K562 (cell line): Measurements from ENCODE around the gene PARD3B. TPM values are rescaled to one million over a fixed set of nuclear protein-coding genes. Genes with fewer than 3 reads are reported as not detected.

ENCODE experiments used
- ATAC-seq: fragments of 200-7000 bp; cut with Tn5 transposase; 3 replicates; pipeline ENCODE4 v1.9.1; 2020; ENCODE audit warnings: moderate library complexity
- BruUV-seq: library from RNA; stranded (reverse); fragments of 400-500 nt; replicated peaks from 2 replicates; lab custom pipeline; 2021; lab: Mats Ljungman, UMichigan
- CTCF ChIA-PET: fragments of 300-600 bp; formaldehyde crosslinking; extraction: SDS; loops from one replicate; lab custom pipeline; 2021; ENCODE audit warnings: low intra/inter-chr PET ratio; lab: Yijun Ruan, JAX
- POLR2A ChIA-PET: fragments of 300-600, 350-650 bp; sonication (Branson Sonifier 250); formaldehyde crosslinking; extraction: SDS; loops from one replicate; lab custom pipeline; 2021; ENCODE audit warnings: antibody characterized with exemption, inconsistent platforms; lab: Yijun Ruan, JAX
- DNase-seq, 4 experiments: peaks; one replicate each; pipeline versions ENCODE4 v3.0.0 to v3.0.0-alpha.2; 2011 to 2018; ENCODE audit warnings: low spot score in 3 of 4, mixed read lengths in 3 of 4; ENCODE audit errors: extremely low read depth in 1 of 4
- FAIRE-seq: peaks from 2 replicates; lab custom pipeline; 2011; peaks lifted over from hg19 to GRCh38; lab: Jason Lieb, UNC
- H2AFZ ChIP-seq: 2 replicates; pipeline ENCODE4 v1.6.0; 2011; ENCODE audit warnings: low read depth, low read length, control low read depth, inconsistent platforms
- H3K27ac ChIP-seq: fragments of 200-600 bp; 3 replicates; pipeline ENCODE4 v1.8.0; 2011; ENCODE audit warnings: low read depth, mild to moderate bottlenecking, control low read depth, inconsistent platforms, low read length, moderate library complexity, mixed read lengths; ENCODE audit errors: extremely low read depth
- H3K27me3 ChIP-seq, 2 experiments: fragments of 300-600 bp in 1 of 2; 2 replicates in 1 of 2; 3 replicates in 1 of 2; pipeline versions ENCODE4 v1.6.0 to v1.8.0; 2011; ENCODE audit warnings: inconsistent platforms in 2 of 2, low read length in 2 of 2, mild to moderate bottlenecking in 1 of 2, mixed read lengths in 1 of 2, moderate library complexity in 1 of 2; ENCODE audit not compliant: control insufficient read depth in 2 of 2, insufficient read depth in 2 of 2
- H3K36me3 ChIP-seq: fragments of 300-600 bp; 3 replicates; pipeline ENCODE4 v1.8.0; 2011; ENCODE audit warnings: mild to moderate bottlenecking, low read length, inconsistent platforms; ENCODE audit not compliant: control insufficient read depth, insufficient read depth
- H3K4me1 ChIP-seq, 2 experiments: fragments of 200-600 bp in 1 of 2; replicated peaks in 1 of 2; 2 replicates in 1 of 2; 3 replicates in 1 of 2; pipeline versions ENCODE4 v1.5.1 to v1.8.0; 2011; ENCODE audit warnings: inconsistent platforms in 2 of 2, low read length in 2 of 2, mild to moderate bottlenecking in 1 of 2, mixed read lengths in 1 of 2, moderate library complexity in 1 of 2; ENCODE audit not compliant: control insufficient read depth in 2 of 2, insufficient read depth in 2 of 2
- H3K4me2 ChIP-seq: 2 replicates; pipeline ENCODE4 v1.6.1; 2011; ENCODE audit warnings: low read length, control low read depth, inconsistent platforms, mixed read lengths; ENCODE audit not compliant: insufficient read depth
- H3K4me3 ChIP-seq: fragments of 200-600 bp; sonication (generic), shearing (Covaris generic); 2 replicates; pipeline ENCODE4 v1.5.1; 2016; ENCODE audit warnings: control low read depth, inconsistent platforms
- H3K79me2 ChIP-seq: fragments of 200-600 bp; 3 replicates; pipeline ENCODE4 v1.8.0; 2011; ENCODE audit warnings: low read length, inconsistent platforms; ENCODE audit not compliant: control insufficient read depth, insufficient read depth
- H3K9ac ChIP-seq, 2 experiments: 2 replicates each; pipeline versions ENCODE4 v1.6.0 to v1.6.1; 2011; ENCODE audit warnings: low read depth in 2 of 2, low read length in 2 of 2, control low read depth in 1 of 2, inconsistent platforms in 1 of 2, mild to moderate bottlenecking in 1 of 2, mixed read lengths in 1 of 2; ENCODE audit not compliant: insufficient read depth in 1 of 2
- H3K9me1 ChIP-seq: one replicate; pipeline ENCODE4 v1.6.0; 2011; ENCODE audit warnings: inconsistent platforms, mild to moderate bottlenecking, low read length, moderate library complexity; ENCODE audit not compliant: control insufficient read depth, insufficient read depth
- H3K9me3 ChIP-seq: replicated peaks from 2 replicates; pipeline ENCODE4 v1.5.1; 2011; ENCODE audit warnings: low read depth, low read length, inconsistent platforms; ENCODE audit not compliant: control insufficient read depth, insufficient read depth
- H4K20me1 ChIP-seq: replicated peaks from 2 replicates; pipeline ENCODE4 v1.6.1; 2011; ENCODE audit warnings: low read length, inconsistent platforms, mixed read lengths; ENCODE audit not compliant: control insufficient read depth, insufficient read depth
- CBX5 ChIP-seq: IDR thresholded peaks from 2 replicates; pipeline ENCODE4 v1.6.1; 2014; ENCODE audit warnings: low read depth, borderline replicate concordance
- FOXK2 ChIP-seq, 2 experiments: fragments of 450-650 bp; IDR thresholded peaks in 1 of 2; conservative IDR thresholded peaks in 1 of 2; 2 replicates each; pipeline ENCODE4 v1.6.1; 2016; ENCODE audit warnings: low read depth in 2 of 2, mild to moderate bottlenecking in 1 of 2
- HIVEP1 ChIP-seq: fragments of 250-450 bp; sonication (Bioruptor Pico); IDR thresholded peaks from 2 replicates; pipeline ENCODE4 v1.4.0; 2020; ENCODE audit warnings: mild to moderate bottlenecking
- HMG20B ChIP-seq: fragments of 250-450 bp; sonication (Bioruptor Pico); IDR thresholded peaks from 2 replicates; pipeline ENCODE4 v1.5.0; 2021; ENCODE audit warnings: mild to moderate bottlenecking
- IFI16 ChIP-seq: fragments of 250-450 bp; sonication (Bioruptor Pico); IDR thresholded peaks from 2 replicates; pipeline ENCODE4 v2.1.2; 2022; ENCODE audit warnings: mild to moderate bottlenecking, inconsistent platforms
- MTF1 ChIP-seq: fragments of 250-450 bp; sonication (Bioruptor Pico); IDR thresholded peaks from 2 replicates; pipeline ENCODE4 v1.9.0; 2021; ENCODE audit warnings: moderate library complexity, mild to moderate bottlenecking, inconsistent platforms, borderline replicate concordance
- NEUROD1 ChIP-seq: fragments of 150-350 bp; IDR thresholded peaks from 2 replicates; pipeline ENCODE4 v1.6.1; 2014; ENCODE audit warnings: borderline replicate concordance, low read length, low read depth; ENCODE audit not compliant: partially characterized antibody
- RFX7 ChIP-seq: fragments of 250-450 bp; sonication (Bioruptor Pico); IDR thresholded peaks from 2 replicates; pipeline ENCODE4 v1.5.1; 2021; ENCODE audit warnings: mild to moderate bottlenecking
- SMAD4 ChIP-seq: fragments of 250-450 bp; sonication (Bioruptor Pico); conservative IDR thresholded peaks from 2 replicates; pipeline ENCODE4 v1.8.0; 2021; ENCODE audit warnings: inconsistent platforms, mild to moderate bottlenecking, moderate library complexity
- VEZF1 ChIP-seq: fragments of 200-800 bp; sonication (Bioruptor generic); IDR thresholded peaks from 2 replicates; pipeline ENCODE4 v1.6.1; 2017; ENCODE audit warnings: missing genetic modification characterization, missing compliant biosample characterization
- ZNF263 ChIP-seq: sonication (generic); formaldehyde crosslinking; IDR thresholded peaks from 2 replicates; pipeline ENCODE4 v1.8.0; 2022; ENCODE audit warnings: mild to moderate bottlenecking, missing genetic modification reagents, borderline replicate concordance
- ZNF785 ChIP-seq: fragments of 250-450 bp; sonication (Bioruptor Pico); IDR thresholded peaks from 2 replicates; pipeline ENCODE4 v1.4.0; 2020; ENCODE audit warnings: mild to moderate bottlenecking
- WGBS: fragments of 100-300 bp; shearing (Covaris generic); methylation state at CpG from one replicate; pipeline ENCODE4 v1.1.6; 2016; ENCODE audit warnings: low coverage, mixed read lengths; ENCODE audit not compliant: insufficient coverage; ENCODE audit errors: missing lambda C conversion rate; 5-methylcytosine and 5-hydroxymethylcytosine counted together
- in situ Hi-C: fragments of 300-500 bp; cut with MboI; formaldehyde crosslinking; loops from 4 replicates; pipeline ENCODE4 v1.15.0; 2018; ENCODE audit warnings: inconsistent platforms, mixed read lengths
- intact Hi-C: fragments of 100-400 bp; cut with micrococcal nuclease; formaldehyde crosslinking; loops from 2 replicates; pipeline ENCODE4 v1.14.2; 2022
- polyA plus RNA-seq, 8 experiments: library from polyadenylated mRNA; depleted of rRNA in 4 of 8; stranded (reverse) in 5 of 8; unstranded in 3 of 8; fragments of >200 nt; fragmentation: Nextera tagmentation in 2 of 8; fragmentation: Illumina TruSeq in 1 of 8; extraction: Ambion mirVana in 2 of 8; extraction: Trizol in 1 of 8; gene quantifications; 2 replicates each; pipeline versions ENCODE4 v1.2.1 to v1.2.3, GENCODE V29; 2011 to 2014; ENCODE audit warnings: inconsistent platforms in 1 of 8, missing spikeins in 1 of 8
- total RNA-seq, 7 experiments: library from RNA; depleted of rRNA in 6 of 7; stranded (reverse); fragments of >200 nt in 6 of 7; fragmentation: Illumina TruSeq in 2 of 7; extraction: Trizol in 2 of 7; gene quantifications; 2 replicates each; pipeline versions ENCODE4 v1.2.1 to v1.2.3, GENCODE V29; 2011 to 2021; ENCODE audit warnings: low replicate concordance in 1 of 7

Gene PARD3B
- total and polyA plus RNA-seq, 9 of the 15 experiments (the other 6 are each of a cell fraction or from before 2014, with no cell fraction given), result 0.15 to 3.0 (median 1.1) TPM

DNA sequence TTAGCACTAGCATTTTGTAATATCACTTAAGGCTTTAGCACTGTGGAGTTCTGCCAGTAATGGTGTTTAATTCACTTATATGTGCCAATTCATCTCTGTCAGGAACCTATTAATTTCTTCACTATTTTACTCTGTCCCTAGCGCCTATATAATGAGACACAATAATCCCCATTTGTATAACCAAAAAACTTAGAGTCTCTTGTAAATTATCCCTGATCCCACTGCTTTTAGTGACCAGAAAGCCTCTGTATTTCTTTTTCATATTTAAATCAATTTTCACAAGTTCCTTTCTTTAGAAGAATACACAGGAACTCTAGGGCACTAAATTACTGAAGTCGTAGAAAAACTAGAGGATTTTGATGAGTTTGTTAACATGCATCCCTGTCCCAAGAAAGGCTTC is 894.3 kb downstream of the PARD3B start:
- Histone ChIP-seq H2AFZ (no peak overlapping the region), H3K9me1 (no peaks in the 10 kb centered on the region), H3K4me2 (no peak overlapping the region), H3K9me3 (no peaks in the 10 kb centered on the region), H3K79me2 (no peaks in the 10 kb centered on the region), H3K27ac (no peak overlapping the region), H3K36me3 (no peaks in the 10 kb centered on the region), H4K20me1 (no peaks in the 10 kb centered on the region), H3K4me1 (no peaks in the 10 kb centered on the region), H3K4me3 (no peak overlapping the region), H3K9ac (no peak overlapping the region), H3K27me3 (no peaks in the 10 kb centered on the region)
- intact Hi-C loops (no loop called here), in situ Hi-C loops (no loop called here)
- DNase-seq, result no peak
- no TSS peak for BruUV-seq
- ATAC-seq, result no peak
- no peak for FAIRE-seq
- ChIA-PET CTCF (no interaction called here), POLR2A (no interaction called here)
- 10% methylated on average over 2 of the region's 2 CpGs for WGBS
- TF ChIP-seq ZNF263 (CRISPR knock-in tag), result no peak
- TF ChIP-seq RFX7 (CRISPR knock-in tag), result no peak
- TF ChIP-seq MTF1 (CRISPR knock-in tag), result no peak
- TF ChIP-seq NEUROD1, result no peak
- no peak for TF ChIP-seq HIVEP1 (CRISPR knock-in tag)
- no peak for TF ChIP-seq IFI16
- TF ChIP-seq HMG20B (CRISPR knock-in tag), result no peak
- TF ChIP-seq ZNF785 (CRISPR knock-in tag), result no peak

GRCh38 chr2:205441524-205441923 is 896.2 kb downstream of the PARD3B start:
- H3K9me1 ChIP-seq, result no peaks in the 10 kb centered on the region
- H3K4me2 ChIP-seq, result no peak overlapping the region
- no peaks in the 10 kb centered on the region for H3K36me3 ChIP-seq
- no peak overlapping the region for H2AFZ ChIP-seq
- H3K9me3 ChIP-seq, result no peaks in the 10 kb centered on the region
- no peaks in the 10 kb centered on the region for H3K79me2 ChIP-seq
- no peak for DNase-seq
- H3K4me1 ChIP-seq, result no peaks in the 10 kb centered on the region
- in situ Hi-C loops, result no loop called here
- BruUV-seq, result no TSS peak
- intact Hi-C loops, result no loop called here
- H3K9ac ChIP-seq, result no peak overlapping the region
- H4K20me1 ChIP-seq, result no peaks in the 10 kb centered on the region
- no peaks in the 10 kb centered on the region for H3K27me3 ChIP-seq
- ChIA-PET CTCF (no interaction called here), POLR2A (interaction anchor here (0.6 kb wide), 1 partner anchor 144 kb away, joined by 3 read pairs; no protein-coding TSS in a partner anchor)
- no peak for TF ChIP-seq FOXK2 (conservative IDR thresholded peaks at IDR 0.05 in 1 of 2, IDR thresholded peaks at IDR 0.05 in 1 of 2; ENCODE audit: low read depth in 2 of 2)
- no peak for TF ChIP-seq CBX5
- no peak for TF ChIP-seq SMAD4 (CRISPR knock-in tag)
- TF ChIP-seq VEZF1 (CRISPR knock-in tag), result no peak
- no peak for FAIRE-seq
- H3K27ac ChIP-seq, result no peak overlapping the region
- no peak for ATAC-seq
- no peak overlapping the region for H3K4me3 ChIP-seq
